Left ventricle myocardium inferior (tissue), 1 donor: Measurements from ENCODE around the gene OPCML. TPM values are rescaled to one million over a fixed set of nuclear protein-coding genes. Genes with fewer than 3 reads are reported as not detected.

Experiments used
- DNase-seq: peaks from one replicate; pipeline ENCODE4 v3.0.0-alpha.2; 2020
- H3K27ac ChIP-seq: fragments of 200-600 bp; replicated peaks from 2 replicates; pipeline ENCODE4 v1.8.0; 2021
- H3K27me3 ChIP-seq: fragments of 200-600 bp; 2 replicates; pipeline ENCODE4 v1.8.0; 2021; ENCODE audit warnings: low read depth
- H3K36me3 ChIP-seq: fragments of 200-600 bp; 2 replicates; pipeline ENCODE4 v1.8.0; 2021
- H3K4me1 ChIP-seq: fragments of 200-600 bp; 2 replicates; pipeline ENCODE4 v1.8.0; 2021
- H3K4me3 ChIP-seq: fragments of 200-600 bp; 2 replicates; pipeline ENCODE4 v1.8.0; 2021; ENCODE audit warnings: mild to moderate bottlenecking, moderate library complexity
- H3K9me3 ChIP-seq: fragments of 200-600 bp; replicated peaks from 2 replicates; pipeline ENCODE4 v1.8.0; 2021
- CTCF ChIP-seq: fragments of 200-600 bp; IDR thresholded peaks from 2 replicates; pipeline ENCODE4 v1.8.0; 2021; ENCODE audit warnings: antibody characterized with exemption, mild to moderate bottlenecking, borderline replicate concordance
- intact Hi-C: fragments of 100-400 bp; cut with micrococcal nuclease; formaldehyde crosslinking; loops from one replicate; pipeline ENCODE4 v1.11.0; 2022
- total RNA-seq: library from RNA; stranded (reverse); fragmentation: NEBNext Ultra II Directional; extraction: Animal tissue kit (Norgen Biotek cat#: 25700); gene quantifications from one replicate; pipeline ENCODE4 v1.2.1, GENCODE V29; 2021
- donor health status: DM: no; HTN: yes; CAD: no; lungs with severe emphysema.

The OPCML gene
- total RNA-seq, 1 donor from 2014 or later, result 0.63 TPM

- H3K9me3 ChIP-seq, result peaks cover 8% of the 10 kb centered on the region
- H3K27me3 ChIP-seq, result peaks cover 89% of the 10 kb centered on the region
- intact Hi-C loops, result no loop called here
- H3K27ac ChIP-seq, result no peak overlapping the region
- no peak overlapping the region for H3K4me3 ChIP-seq
- DNase-seq, result no peak
- H3K4me1 ChIP-seq, result no peaks in the 10 kb centered on the region
- TF ChIP-seq CTCF, result no peak
- H3K36me3 ChIP-seq, result no peaks in the 10 kb centered on the region
Measured at GRCh38 chr11:133238027-133238426, 294.3 kb downstream of the OPCML start.

- peaks cover 9% of the 10 kb centered on the region for H3K9me3 ChIP-seq
- no peaks in the 10 kb centered on the region for H3K4me1 ChIP-seq
- no peak for TF ChIP-seq CTCF
- no peak for DNase-seq
- H3K27ac ChIP-seq, result no peak overlapping the region
- intact Hi-C loops, result no loop called here
- peaks cover 91% of the 10 kb centered on the region for H3K27me3 ChIP-seq
- H3K4me3 ChIP-seq, result no peak overlapping the region
- no peaks in the 10 kb centered on the region for H3K36me3 ChIP-seq
Measured at GRCh38 chr11:133235381-133235780, 296.9 kb downstream of the OPCML start.

GRCh38 chr11:133234883-133235282 is 297.4 kb downstream of the OPCML start:
- Histone ChIP-seq H3K4me3 (no peak overlapping the region), H3K27ac (no peak overlapping the region), H3K4me1 (no peaks in the 10 kb centered on the region), H3K27me3 (peaks cover 90% of the 10 kb centered on the region), H3K36me3 (no peaks in the 10 kb centered on the region), H3K9me3 (peaks cover 9% of the 10 kb centered on the region)
- intact Hi-C loops, result no loop called here
- no peak for TF ChIP-seq CTCF
- no peak for DNase-seq

GRCh38 chr11:133232665-133233064 is 299.6 kb downstream of the OPCML start:
- Histone ChIP-seq H3K27ac (no peak overlapping the region), H3K36me3 (no peaks in the 10 kb centered on the region), H3K9me3 (peaks cover 9% of the 10 kb centered on the region), H3K4me1 (no peaks in the 10 kb centered on the region), H3K27me3 (peaks cover 83% of the 10 kb centered on the region), H3K4me3 (no peak overlapping the region)
- TF ChIP-seq CTCF, result no peak
- no peak for DNase-seq
- intact Hi-C loops, result no loop called here

- Histone ChIP-seq H3K36me3 (no peaks in the 10 kb centered on the region), H3K4me1 (no peaks in the 10 kb centered on the region), H3K27ac (no peak overlapping the region), H3K4me3 (no peak overlapping the region), H3K9me3 (peaks cover 9% of the 10 kb centered on the region), H3K27me3 (peaks cover 73% of the 10 kb centered on the region)
- TF ChIP-seq CTCF, result no peak
- intact Hi-C loops, result no loop called here
- no peak for DNase-seq
Measured at GRCh38 chr11:133230431-133230830, 301.9 kb downstream of the OPCML start.
